ENCODE results near the gene ANKHD1.

ANKHD1 gene

GRCh38 chr5:140401362-140402257 lies at the start of gene ANKHD1:
TSS of gene ANKHD1 (plus strand) at chr5:140401833. CDS start at chr5:140401968, 135 bp downstream.
- peak; percentile 95 for DNase-seq

GRCh38 chr5:140355546-140355945 lies 46.1 kb upstream of the ANKHD1 start:
- no peak for DNase-seq

GRCh38 chr5:140356853-140357725 lies 44.5 kb upstream of the ANKHD1 start:
- DNase-seq = no peak

GRCh38 chr5:140357726-140358093 lies 43.9 kb upstream of the ANKHD1 start:
- peak; percentile 81 for DNase-seq

- DNase-seq = no peak
These were observed 42.8 kb upstream of the ANKHD1 start for GRCh38 chr5:140358738-140359310.

GRCh38 chr5:140360101-140360500 lies 41.5 kb upstream of the ANKHD1 start, which contains the start of gene SLC4A9:
TSS of gene SLC4A9 (plus strand) at chr5:140360194. CDS start at chr5:140360237, 43 bp downstream.
- no peak for DNase-seq

- DNase-seq = no peak
These were observed 40.8 kb upstream of the ANKHD1 start for GRCh38 chr5:140360681-140361479.

- no peak for DNase-seq
These were observed 39.7 kb upstream of the ANKHD1 start for GRCh38 chr5:140361901-140362300.

- no peak for DNase-seq
These were observed 39.3 kb upstream of the ANKHD1 start for GRCh38 chr5:140362311-140362710.

- no peak for DNase-seq
These were observed 38.6 kb upstream of the ANKHD1 start for GRCh38 chr5:140362875-140363630.

- no peak for DNase-seq
These were observed 37.8 kb upstream of the ANKHD1 start for GRCh38 chr5:140363631-140364471.

- DNase-seq = no peak
These were observed 37.2 kb upstream of the ANKHD1 start for GRCh38 chr5:140364472-140364765.

GRCh38 chr5:140365282-140365681 lies 36.4 kb upstream of the ANKHD1 start:
- no peak for DNase-seq

- no peak for DNase-seq
These were observed 35.7 kb upstream of the ANKHD1 start for GRCh38 chr5:140365941-140366340.

- no peak for DNase-seq
These were observed 34.9 kb upstream of the ANKHD1 start for GRCh38 chr5:140366589-140367255.

- DNase-seq = no peak
These were observed 34.2 kb upstream of the ANKHD1 start for GRCh38 chr5:140367256-140368013.

- no peak for DNase-seq
These were observed 30.1 kb upstream of the ANKHD1 start for GRCh38 chr5:140371356-140372151.

- peak; percentile 49 for DNase-seq
These were observed 28.6 kb upstream of the ANKHD1 start for GRCh38 chr5:140372971-140373487.
